Upper lobe of right lung (tissue), 1 donor: ENCODE results near the gene NOTCH1. TPM values are rescaled to one million over a fixed set of nuclear protein-coding genes. Genes with fewer than 3 reads are reported as not detected.
A peak's percentile ranks its signal among the peaks of the same experiment; 100 is the strongest.

Source experiments
- ATAC-seq: fragments of 200-7000 bp; cut with Tn5 transposase; one replicate; pipeline ENCODE4 v1.9.1; 2020; ENCODE audit warnings: mild to moderate bottlenecking, moderate library complexity
- DNase-seq: peaks from one replicate; pipeline ENCODE4 v3.0.0-alpha.2; 2020
- H3K27ac ChIP-seq: fragments of 200-600 bp; one replicate; pipeline ENCODE4 v1.8.0; 2022
- H3K27me3 ChIP-seq: fragments of 200-600 bp; one replicate; pipeline ENCODE4 v1.8.0; 2022; ENCODE audit warnings: mild to moderate bottlenecking
- H3K36me3 ChIP-seq: fragments of 200-600 bp; one replicate; pipeline ENCODE4 v1.8.0; 2022
- H3K4me1 ChIP-seq: fragments of 200-600 bp; one replicate; pipeline ENCODE4 v1.8.0; 2022
- H3K4me3 ChIP-seq: fragments of 200-600 bp; one replicate; pipeline ENCODE4 v1.8.0; 2022; ENCODE audit warnings: mild to moderate bottlenecking
- H3K9me3 ChIP-seq: fragments of 200-600 bp; one replicate; pipeline ENCODE4 v1.8.0; 2022
- intact Hi-C: fragments of 100-400 bp; cut with DNase I; formaldehyde crosslinking; loops from one replicate; pipeline ENCODE4 v1.11.0; 2022
- total RNA-seq: library from RNA; stranded (reverse); fragmentation: NEBNext Ultra II Directional; extraction: Animal tissue kit (Norgen Biotek cat#: 25700); gene quantifications from one replicate; pipeline ENCODE4 v1.2.1, GENCODE V29; 2021
- TF ChIP-seq, protein P1 (sequence below): fragments of 200-600 bp; IDR thresholded peaks from one replicate; pipeline ENCODE4 v1.8.0; 2022; ENCODE audit warnings: antibody characterized with exemption
- donor health status: DM: no; HTN: yes; CAD: no; lungs with severe emphysema.

The NOTCH1 gene
- total RNA-seq, 1 donor from 2014 or later, result 114 TPM

DNA sequence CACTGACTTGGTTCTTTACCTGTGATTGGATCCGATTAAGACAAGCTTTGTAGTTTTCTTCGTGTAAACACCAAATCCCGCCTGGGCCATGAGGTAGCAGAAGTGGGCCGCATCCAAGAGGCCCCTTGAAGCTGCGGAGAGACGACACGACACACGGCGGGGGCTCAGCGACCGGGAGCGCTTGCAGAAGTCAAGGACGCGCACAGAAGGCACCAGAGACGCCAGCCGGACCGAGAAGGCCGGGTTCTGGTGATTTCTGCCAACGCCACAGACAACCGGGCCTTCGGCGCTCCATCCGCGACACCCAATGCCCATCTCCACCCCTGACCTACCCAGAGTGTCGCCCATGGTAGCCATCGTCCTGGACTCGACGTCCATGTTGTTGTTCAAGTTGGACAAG, 86.4 kb downstream of the NOTCH1 start:
- intact Hi-C loops, result no loop called here
- TF ChIP-seq, protein P1, sequence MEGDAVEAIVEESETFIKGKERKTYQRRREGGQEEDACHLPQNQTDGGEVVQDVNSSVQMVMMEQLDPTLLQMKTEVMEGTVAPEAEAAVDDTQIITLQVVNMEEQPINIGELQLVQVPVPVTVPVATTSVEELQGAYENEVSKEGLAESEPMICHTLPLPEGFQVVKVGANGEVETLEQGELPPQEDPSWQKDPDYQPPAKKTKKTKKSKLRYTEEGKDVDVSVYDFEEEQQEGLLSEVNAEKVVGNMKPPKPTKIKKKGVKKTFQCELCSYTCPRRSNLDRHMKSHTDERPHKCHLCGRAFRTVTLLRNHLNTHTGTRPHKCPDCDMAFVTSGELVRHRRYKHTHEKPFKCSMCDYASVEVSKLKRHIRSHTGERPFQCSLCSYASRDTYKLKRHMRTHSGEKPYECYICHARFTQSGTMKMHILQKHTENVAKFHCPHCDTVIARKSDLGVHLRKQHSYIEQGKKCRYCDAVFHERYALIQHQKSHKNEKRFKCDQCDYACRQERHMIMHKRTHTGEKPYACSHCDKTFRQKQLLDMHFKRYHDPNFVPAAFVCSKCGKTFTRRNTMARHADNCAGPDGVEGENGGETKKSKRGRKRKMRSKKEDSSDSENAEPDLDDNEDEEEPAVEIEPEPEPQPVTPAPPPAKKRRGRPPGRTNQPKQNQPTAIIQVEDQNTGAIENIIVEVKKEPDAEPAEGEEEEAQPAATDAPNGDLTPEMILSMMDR, result no peak
- Histone ChIP-seq H3K4me3 (no peak overlapping the region), H3K27me3 (no peaks in the 10 kb centered on the region), H3K27ac (no peak overlapping the region), H3K9me3 (no peaks in the 10 kb centered on the region), H3K36me3 (peaks cover 100% of the 10 kb centered on the region), H3K4me1 (no peaks in the 10 kb centered on the region)
- no peak for ATAC-seq
- no peak for DNase-seq

DNA sequence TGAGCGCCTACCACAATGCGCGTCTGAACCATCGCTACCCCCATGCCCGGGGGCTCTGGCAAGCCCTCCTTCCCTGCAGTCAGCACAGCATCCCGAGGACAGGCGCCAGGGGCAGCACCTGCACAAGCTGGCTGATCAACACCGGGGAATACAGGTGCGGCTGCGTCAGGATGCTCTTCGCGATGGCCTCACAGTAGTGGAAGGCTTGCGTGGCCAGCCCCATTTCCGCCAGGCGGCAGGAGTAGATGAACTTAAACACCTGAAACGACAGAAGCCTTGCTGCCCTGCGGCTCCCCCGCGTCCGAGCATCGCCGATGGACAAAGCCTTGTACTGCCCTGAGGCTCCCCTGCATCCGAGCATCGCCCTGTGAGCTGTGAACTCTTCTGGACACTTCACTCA, 88.5 kb downstream of the NOTCH1 start:
- intact Hi-C loops, result no loop called here
- Histone ChIP-seq H3K27me3 (no peaks in the 10 kb centered on the region), H3K36me3 (peaks cover 97% of the 10 kb centered on the region), H3K4me3 (no peak overlapping the region), H3K9me3 (no peaks in the 10 kb centered on the region), H3K4me1 (no peaks in the 10 kb centered on the region), H3K27ac (no peak overlapping the region)
- TF ChIP-seq, protein P1, result no peak
- DNase-seq (no peak), ATAC-seq (no peak)

DNA sequence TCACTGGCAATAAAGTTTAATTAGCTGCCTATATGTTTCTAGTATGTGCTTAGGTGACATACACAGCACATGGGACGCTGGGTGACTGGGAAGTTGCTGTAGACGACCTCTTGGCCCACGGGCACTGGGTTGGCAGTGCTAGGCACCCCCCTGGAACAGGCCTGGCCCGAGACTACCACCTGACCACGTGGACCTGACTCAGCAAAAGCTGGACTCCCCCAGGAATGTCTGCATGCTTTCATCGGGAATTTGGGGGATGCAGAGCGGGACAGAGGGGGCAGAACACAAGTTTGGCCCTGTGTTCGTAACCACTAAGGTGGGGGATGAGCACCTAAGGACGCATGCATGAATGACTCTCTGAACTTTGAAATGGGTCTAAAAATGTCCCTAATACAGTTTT, 89.6 kb downstream of the NOTCH1 start:
- intact Hi-C loops, result no loop called here
- Histone ChIP-seq H3K4me3 (no peak overlapping the region), H3K36me3 (peaks cover 97% of the 10 kb centered on the region), H3K27me3 (no peaks in the 10 kb centered on the region), H3K27ac (no peak overlapping the region), H3K9me3 (no peaks in the 10 kb centered on the region), H3K4me1 (no peaks in the 10 kb centered on the region)
- DNase-seq, result no peak
- no peak for ATAC-seq
- TF ChIP-seq, protein P1, result no peak

DNA sequence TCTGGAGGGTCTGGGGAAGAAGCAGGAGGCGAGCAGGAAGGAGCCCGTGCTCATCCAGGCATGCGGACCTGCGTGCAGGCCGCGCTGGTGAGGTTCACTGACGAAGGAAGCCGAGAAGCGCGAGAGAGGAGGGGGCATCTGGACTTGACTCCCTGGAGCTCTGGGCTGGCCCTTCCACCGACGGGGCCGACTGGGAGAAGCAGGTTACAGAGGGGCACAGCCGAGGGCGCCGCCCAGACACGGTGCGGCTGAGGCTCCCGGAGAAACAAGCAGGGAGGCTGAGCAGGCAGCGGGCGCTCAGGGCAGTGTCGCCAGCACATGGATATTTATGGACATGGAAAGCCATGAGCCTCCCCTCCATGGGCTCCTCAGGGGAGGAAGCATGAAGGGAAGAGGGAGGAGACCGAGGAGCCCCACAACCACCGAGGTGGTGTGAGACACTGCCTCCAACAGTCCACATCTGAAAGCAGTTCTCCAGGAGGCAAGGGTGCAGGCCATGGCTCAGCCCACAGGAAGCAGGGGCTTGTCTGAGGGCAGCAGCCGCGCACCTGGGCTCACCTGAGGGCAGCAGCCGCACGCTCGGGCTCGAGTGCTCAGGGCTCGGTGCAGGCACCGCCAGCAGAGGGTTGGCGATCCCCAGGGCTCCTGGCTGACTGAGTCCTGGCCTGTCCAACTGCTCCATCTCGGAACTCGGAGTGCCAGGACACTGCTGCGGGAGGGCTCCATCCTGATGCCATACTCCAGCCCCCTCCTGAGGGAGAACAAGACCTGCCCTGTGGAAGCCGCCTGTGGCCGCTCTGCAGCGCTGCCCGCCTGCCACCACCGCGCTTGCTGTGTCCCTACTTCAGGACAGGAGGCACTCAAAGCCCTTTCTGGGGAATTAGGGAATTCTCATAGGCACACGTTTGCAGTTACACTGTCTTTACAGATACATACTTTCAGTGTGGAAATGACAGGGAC, 90.5 kb downstream of the NOTCH1 start:
- no peaks in the 10 kb centered on the region for H3K4me1 ChIP-seq
- H3K27ac ChIP-seq, result no peak overlapping the region
- ATAC-seq (peak; percentile 20), DNase-seq (no peak)
- peaks cover 97% of the 10 kb centered on the region for H3K36me3 ChIP-seq
- H3K4me3 ChIP-seq, result no peak overlapping the region
- no peaks in the 10 kb centered on the region for H3K27me3 ChIP-seq
- TF ChIP-seq, protein P1, result no peak
- intact Hi-C loops, result no loop called here
- no peaks in the 10 kb centered on the region for H3K9me3 ChIP-seq

DNA sequence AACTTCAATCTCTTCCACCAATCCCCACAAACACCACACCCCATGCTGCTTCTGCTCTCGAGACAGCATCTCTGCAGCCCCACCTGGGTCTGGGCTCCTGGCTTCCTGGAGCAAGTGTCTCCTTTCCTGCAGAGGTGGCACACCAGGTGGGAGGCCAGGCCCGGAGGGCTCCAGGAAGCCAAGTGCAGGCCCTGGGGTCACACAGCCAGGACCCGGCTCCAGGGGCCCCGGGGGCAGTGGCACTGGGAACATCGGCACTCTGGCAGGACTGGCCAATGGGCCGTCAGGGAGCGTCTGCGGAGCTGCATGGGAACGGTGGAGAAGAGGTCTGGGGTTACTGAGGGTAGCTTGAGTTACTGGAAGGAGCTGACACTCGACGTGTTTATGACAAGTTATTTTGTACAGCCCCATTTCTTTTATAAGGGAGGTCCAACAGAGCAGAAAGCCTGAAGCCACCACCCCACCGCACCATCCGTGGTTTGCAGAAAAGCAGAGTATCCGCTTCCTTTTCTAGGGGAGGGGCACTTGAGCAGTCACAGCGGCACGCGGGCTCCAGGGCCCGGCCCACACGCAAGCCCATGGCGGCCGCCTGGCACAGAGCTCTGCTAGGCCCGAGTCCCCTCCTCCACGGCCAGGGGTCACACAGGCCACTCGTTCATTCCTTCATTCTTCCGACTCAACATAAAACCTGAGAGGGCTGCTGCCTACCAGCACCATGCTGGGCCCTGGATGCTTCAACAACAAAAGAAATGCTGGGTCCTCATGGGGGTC, 91.6 kb downstream of the NOTCH1 start:
- Histone ChIP-seq H3K9me3 (no peaks in the 10 kb centered on the region), H3K4me3 (no peak overlapping the region), H3K36me3 (peaks cover 97% of the 10 kb centered on the region), H3K4me1 (no peaks in the 10 kb centered on the region), H3K27me3 (no peaks in the 10 kb centered on the region), H3K27ac (no peak overlapping the region)
- DNase-seq, result no peak
- intact Hi-C loops, result no loop called here
- ATAC-seq, result no peak
- TF ChIP-seq, protein P1, result no peak
